ENCODE measurements around the gene HSPG2. TPM values are rescaled to one million over a fixed set of nuclear protein-coding genes. Genes with fewer than 3 reads are reported as not detected.

HSPG2 gene
- total RNA-seq, 6 experiments from 2014 or later, result 275 to 430 (median 297) TPM

DNA sequence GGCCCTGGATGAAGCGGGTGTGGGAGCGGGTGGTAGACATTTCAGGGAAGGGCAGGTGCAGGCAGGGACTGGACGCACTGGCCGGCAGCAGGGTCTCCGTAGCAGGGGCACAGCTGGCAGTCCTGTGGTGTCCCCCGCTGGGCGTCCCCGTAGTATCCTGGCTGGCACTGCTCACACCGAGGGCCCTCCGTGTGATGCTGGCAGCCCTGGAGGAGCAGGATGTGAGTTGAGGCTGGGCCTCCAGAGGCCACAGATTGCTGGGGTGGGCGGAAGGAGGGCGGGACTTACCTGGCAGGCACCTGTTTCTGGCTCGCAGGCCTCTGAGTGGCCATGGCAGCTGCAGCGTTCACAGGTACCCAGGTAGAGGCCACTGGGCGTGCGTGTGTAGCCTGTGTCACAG lies 62.8 kb downstream of the HSPG2 start:
- H3K4me3 Mint-ChIP-seq, result no peak overlapping the region
- H3K9me3 Mint-ChIP-seq, result no peaks in the 10 kb centered on the region
- DNase-seq, result no peak
- H3K4me1 Mint-ChIP-seq (ENCODE audit: low read depth), result peaks cover 17% of the 10 kb centered on the region
- peaks cover 10% of the 10 kb centered on the region for H3K27me3 Mint-ChIP-seq (ENCODE audit: insufficient read depth)
- no peak for TF ChIP-seq CTCF (IDR thresholded peaks at IDR 0.05)
- H3K27ac Mint-ChIP-seq, result no peak overlapping the region; the same call in 1 of the 2 replicates
- H3K36me3 Mint-ChIP-seq (ENCODE audit: low read depth), result peaks cover 14% of the 10 kb centered on the region

DNA sequence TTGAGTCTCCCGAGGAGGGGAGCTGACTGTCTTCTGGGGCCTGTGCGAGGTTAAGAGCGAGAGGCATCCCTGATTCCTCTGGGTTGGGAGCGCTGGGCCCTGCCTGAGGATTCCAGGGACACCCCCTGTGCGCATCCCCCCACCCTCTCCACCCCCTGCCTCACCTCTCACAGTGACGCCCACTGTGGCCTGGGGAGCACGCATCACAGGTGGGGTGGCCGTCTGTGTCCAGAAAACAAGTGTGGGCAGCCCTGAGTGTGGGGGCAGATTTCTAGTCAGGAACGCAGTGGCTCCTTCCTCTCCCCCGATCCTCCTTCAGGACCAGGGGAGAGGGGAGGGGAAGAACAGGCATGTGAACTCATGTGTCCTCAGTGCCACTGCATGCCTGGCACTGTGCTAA lies 63.3 kb downstream of the HSPG2 start:
- peaks cover 20% of the 10 kb centered on the region for H3K4me1 Mint-ChIP-seq (ENCODE audit: low read depth)
- no peak overlapping the region; the same call in 1 of the 2 replicates for H3K27ac Mint-ChIP-seq
- H3K27me3 Mint-ChIP-seq (ENCODE audit: insufficient read depth), result peaks cover 10% of the 10 kb centered on the region
- no peak overlapping the region for H3K4me3 Mint-ChIP-seq
- TF ChIP-seq CTCF (IDR thresholded peaks at IDR 0.05), result no peak
- H3K36me3 Mint-ChIP-seq (ENCODE audit: low read depth), result peaks cover 15% of the 10 kb centered on the region
- no peaks in the 10 kb centered on the region for H3K9me3 Mint-ChIP-seq
- DNase-seq, result no peak

DNA sequence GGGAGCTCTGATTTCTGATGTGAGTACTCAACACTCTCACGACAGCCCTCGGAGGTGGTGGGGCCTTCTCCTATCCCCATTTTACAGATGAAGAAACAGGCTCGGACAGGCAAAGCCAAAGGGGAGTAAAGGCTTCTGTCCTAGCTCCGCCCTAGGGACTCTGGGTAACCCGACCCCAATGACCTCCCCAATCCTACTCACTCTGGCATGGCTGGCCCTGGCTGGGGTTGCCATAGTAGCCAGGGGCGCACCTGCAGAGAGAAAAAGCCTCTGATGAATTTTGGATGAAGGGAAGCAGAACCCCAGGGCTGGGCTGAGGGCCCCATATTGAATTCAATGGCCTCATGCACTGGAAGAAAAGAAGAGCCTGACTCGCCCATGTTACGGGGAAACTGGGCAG lies 63.9 kb downstream of the HSPG2 start:
- Mint-ChIP-seq H3K9me3 (no peaks in the 10 kb centered on the region), H3K27ac (no peak overlapping the region), H3K4me3 (no peak overlapping the region), H3K36me3 (ENCODE audit: low read depth) (peaks cover 18% of the 10 kb centered on the region), H3K4me1 (ENCODE audit: low read depth) (peaks cover 20% of the 10 kb centered on the region), H3K27me3 (ENCODE audit: insufficient read depth) (peaks cover 14% of the 10 kb centered on the region)
- DNase-seq, result no peak
- TF ChIP-seq CTCF (IDR thresholded peaks at IDR 0.05), result no peak

- TF ChIP-seq CTCF (IDR thresholded peaks at IDR 0.05), result no peak
- H3K4me1 Mint-ChIP-seq (ENCODE audit: low read depth), result peaks cover 20% of the 10 kb centered on the region
- peaks cover 19% of the 10 kb centered on the region for H3K36me3 Mint-ChIP-seq (ENCODE audit: low read depth)
- H3K4me3 Mint-ChIP-seq, result no peak overlapping the region
- H3K27me3 Mint-ChIP-seq (ENCODE audit: insufficient read depth), result peaks cover 13% of the 10 kb centered on the region
- no peak for DNase-seq
- no peaks in the 10 kb centered on the region for H3K9me3 Mint-ChIP-seq
- H3K27ac Mint-ChIP-seq, result peak overlapping the region; percentile 11; the same call in 1 of the 2 replicates
Measured at GRCh38 chr1:21872445-21873079, 64.5 kb downstream of the HSPG2 start.

DNA sequence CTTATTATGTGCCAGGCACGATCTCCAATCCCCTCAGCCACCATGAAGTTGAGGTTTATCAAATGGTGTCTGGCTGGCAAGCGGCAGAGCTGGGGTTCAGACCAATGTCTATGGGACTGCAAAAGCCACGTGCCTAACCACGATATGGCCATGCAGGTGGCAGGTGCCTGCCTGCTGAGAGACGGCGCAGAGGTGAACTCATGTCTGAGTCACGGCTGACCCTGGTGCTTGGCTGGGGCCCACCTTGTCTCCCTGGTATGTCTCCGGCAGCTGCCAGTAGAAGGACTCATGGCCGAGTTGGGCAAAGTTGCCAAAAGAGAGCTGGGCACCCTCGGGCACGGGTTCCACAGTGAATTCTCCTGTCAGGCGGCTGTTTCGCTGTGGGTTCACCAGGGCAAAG lies 65.2 kb downstream of the HSPG2 start:
- Mint-ChIP-seq H3K36me3 (ENCODE audit: low read depth) (peaks cover 19% of the 10 kb centered on the region), H3K27ac (peak overlapping the region; percentile 52; the same call in 1 of the 2 replicates), H3K27me3 (ENCODE audit: insufficient read depth) (peaks cover 10% of the 10 kb centered on the region), H3K9me3 (no peaks in the 10 kb centered on the region), H3K4me1 (ENCODE audit: low read depth) (peaks cover 20% of the 10 kb centered on the region), H3K4me3 (no peak overlapping the region)
- DNase-seq, result no peak
- TF ChIP-seq CTCF (IDR thresholded peaks at IDR 0.05), result no peak

Data from HFFc6 (cell line).